Measurements from ENCODE around the gene RIMKLB. TPM values are rescaled to one million over a fixed set of nuclear protein-coding genes. Genes with fewer than 3 reads are reported as not detected.
"Not testable (repeated sequence)": the region's sequence is repeated elsewhere in the genome, so short reads cannot be mapped to it uniquely, and the experiment has no call there.

Gene RIMKLB
- total and polyA plus RNA-seq, 2 of the 8 experiments (the other 6 are each of a cell fraction or from before 2014, with no cell fraction given) = 37.8 to 78.2 TPM

DNA sequence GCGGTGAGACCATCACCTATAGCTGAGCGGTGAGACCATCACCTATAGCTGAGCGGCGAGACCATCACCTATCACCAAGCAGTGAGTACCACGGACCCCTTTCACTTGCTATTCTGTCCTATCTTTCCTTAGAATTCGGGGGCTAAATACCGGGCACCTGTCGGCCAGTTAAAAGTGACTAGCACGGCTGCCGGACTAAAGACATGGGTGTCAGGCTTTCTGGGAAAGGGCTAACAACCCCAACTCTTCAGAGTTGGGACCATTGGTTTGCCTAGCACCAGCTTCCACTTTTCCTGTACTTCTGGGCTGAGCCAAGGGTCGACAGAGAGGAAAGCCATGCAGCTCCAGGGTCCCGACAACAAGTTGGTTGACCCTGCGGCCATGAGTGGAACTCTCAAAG lies 90.9 kb downstream of the RIMKLB start:
- H3K4me3 ChIP-seq (ENCODE audit: extremely low read depth in 1 of 4, insufficient read depth in 2 of 4, low read depth in 3 of 4, low read length in 4 of 4) = peak overlapping the region; percentile 66 to 90 (median 86)
- not testable (repeated sequence) for H3K27ac ChIP-seq (ENCODE audit: low read depth, low read length); H2BK15ac ChIP-seq (ENCODE audit: low read length); H2AFZ ChIP-seq (ENCODE audit: low read length); H3K27me3 ChIP-seq (replicated peaks in 1 of 4; ENCODE audit: control insufficient read depth in 3 of 4, extremely low read depth in 1 of 4, insufficient read depth in 3 of 4, low read length in 3 of 4); FAIRE-seq; H3K23me2 ChIP-seq (ENCODE audit: low read depth, low read length); H4K20me1 ChIP-seq (replicated peaks in 1 of 2; ENCODE audit: control insufficient read depth in 1 of 2, insufficient read depth in 2 of 2, low read length in 2 of 2); H4K8ac ChIP-seq (ENCODE audit: extremely low read depth, insufficient read depth, low read length); H2BK20ac ChIP-seq (ENCODE audit: low read length); H3K23ac ChIP-seq (ENCODE audit: insufficient read length); H3K14ac ChIP-seq (ENCODE audit: insufficient read length); H2BK120ac ChIP-seq (replicated peaks; ENCODE audit: low read depth, low read length); H3K79me1 ChIP-seq (ENCODE audit: low read depth, low read length); H3K4me1 ChIP-seq (replicated peaks in 1 of 4; ENCODE audit: control insufficient read depth in 3 of 4, insufficient read depth in 4 of 4, low read length in 3 of 4); H3K56ac ChIP-seq (replicated peaks; ENCODE audit: insufficient read length, low read depth, low read length); H2BK5ac ChIP-seq (ENCODE audit: low read depth, low read length); H4K91ac ChIP-seq (replicated peaks; ENCODE audit: insufficient read length, low read length); H3K4ac ChIP-seq (replicated peaks; ENCODE audit: insufficient read length, low read depth, low read length); H2BK12ac ChIP-seq (ENCODE audit: low read depth, low read length); H2AK5ac ChIP-seq (ENCODE audit: low read depth, low read length)
- peak overlapping the region; percentile 83 for H3K18ac ChIP-seq (ENCODE audit: extremely low read depth, low read length)
- H3K4me2 ChIP-seq (ENCODE audit: insufficient read depth in 1 of 2, low read depth in 2 of 2, low read length in 2 of 2) = peak overlapping the region; percentile 52 to 71; a peak in 3 of 4 replicates
- 4% methylated on average over 13 of the region's 13 CpGs; no CpG with 5 or more reads in 1 of the 2 experiments for WGBS, 2 experiments (ENCODE audit: extremely low coverage in 1 of 2, insufficient coverage in 1 of 2, insufficient read length in 1 of 2, insufficient replicate concordance in 2 of 2, low coverage in 1 of 2, low lambda C conversion rate in 2 of 2, missing lambda C conversion rate in 1 of 2)
- peak overlapping the region; percentile 38 to 86 (median 71) for H3K9ac ChIP-seq (replicated peaks in 1 of 4; ENCODE audit: extremely low read depth in 1 of 4, low read depth in 3 of 4, low read length in 3 of 4)
- H4K5ac ChIP-seq (ENCODE audit: insufficient read length, low read depth, low read length) = peak overlapping the region; percentile 6
- peaks cover 3 to 40% (median 22%) of the 10 kb centered on the region in 4 experiments; a peak in 7 of 8 replicates for H3K36me3 ChIP-seq (ENCODE audit: control insufficient read depth in 2 of 4, insufficient read depth in 4 of 4, low read length in 3 of 4)
- POLR2A ChIA-PET (ENCODE audit: partially characterized antibody) = interaction anchor here (0.7 to 1.7 kb wide), 10 partner anchors 8 to 125 kb away, joined by 3 to 6 read pairs (median 3); partner anchors contain the start of gene PHC1
- 0 out of 4 replicates have a peak, but pooled peaks of 1 of the 2 experiments have one; percentile 31 for TF ChIP-seq SIN3A (conservative IDR thresholded peaks at IDR 0.05 in 1 of 2, IDR thresholded peaks at IDR 0.05 in 1 of 2; ENCODE audit: low read depth in 1 of 2, low read length in 2 of 2)
- TF ChIP-seq TAF1 (IDR thresholded peaks at IDR 0.05; ENCODE audit: low read depth, low read length) = peak; percentile 26; the same call in 1 of the 2 replicates
- H3K9me3 ChIP-seq (ENCODE audit: insufficient read depth in 2 of 2, low read depth in 1 of 2, low read length in 1 of 2) = peaks cover 15 to 22% of the 10 kb centered on the region in 2 experiments
- peak in 1 of 2 experiments; percentile 50 for DNase-seq (ENCODE audit: low read depth in 1 of 2, low spot score in 2 of 2)
- H3K79me2 ChIP-seq (ENCODE audit: control insufficient read depth in 1 of 2, insufficient read depth in 2 of 2, low read length in 2 of 2) = peaks cover 0 to 31% of the 10 kb centered on the region in 2 experiments; a peak in 3 of 4 replicates
- CTCF ChIA-PET (ENCODE audit: partially characterized antibody) = interaction anchor here (1.0 to 1.4 kb wide), 5 partner anchors 9 to 132 kb away, joined by 3 to 4 read pairs (median 3); no protein-coding TSS in a partner anchor

Data from H1 (cell line).